ENCODE measurements around the gene LRIG1. TPM values are rescaled to one million over a fixed set of nuclear protein-coding genes. Genes with fewer than 3 reads are reported as not detected.
A peak's percentile ranks its signal among the peaks of the same experiment; 100 is the strongest.

Gene LRIG1
- total and polyA plus RNA-seq, 7 experiments from 2014 or later: 14.5 to 46.3 (median 34.4) TPM

DNA sequence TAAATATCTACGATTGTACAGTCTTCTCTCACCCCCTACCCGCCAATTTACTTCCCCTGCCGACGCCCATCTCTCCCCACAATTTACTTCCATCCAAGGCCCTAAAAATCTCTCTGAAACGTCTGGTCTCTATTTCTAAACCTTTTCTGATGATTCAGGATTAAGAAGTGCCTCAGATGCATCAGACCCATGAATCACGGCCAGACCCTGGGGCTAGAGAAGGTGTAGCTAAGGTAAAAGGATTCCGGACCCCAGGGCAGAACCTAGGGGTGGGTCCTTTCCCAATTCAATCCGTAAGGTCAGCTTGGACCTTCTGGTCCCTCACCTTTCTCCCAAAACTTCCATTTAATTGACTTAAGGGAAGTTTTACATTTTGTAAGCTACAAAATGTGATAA is 46.4 kb downstream of the LRIG1 start:
- H3K4me1 ChIP-seq (ENCODE audit: control insufficient read depth in 2 of 2, insufficient read depth in 2 of 2, low read length in 2 of 2): no peaks in the 10 kb centered on the region
- intact Hi-C loops (cut with micrococcal nuclease): no loop called here
- peaks cover 0 to 33% (median 11%) of the 10 kb centered on the region in 5 donors for H3K36me3 Mint-ChIP-seq
- no peak overlapping the region for H3K27ac ChIP-seq (ENCODE audit: low read depth, low read length)
- CTCF ChIA-PET: interaction anchor here (0.6 to 1.2 kb wide), 3 partner anchors 44 to 200 kb away, joined by 3 read pairs; no protein-coding TSS in a partner anchor
- no peaks in the 10 kb centered on the region for H3K27me3 ChIP-seq (ENCODE audit: control insufficient read depth in 2 of 2, insufficient read depth in 2 of 2, low read length in 2 of 2)
- no peaks in the 10 kb centered on the region for H3K36me3 ChIP-seq (ENCODE audit: control insufficient read depth in 2 of 3, insufficient read depth in 3 of 3, low read length in 3 of 3)
- H3K27ac Mint-ChIP-seq: no peak overlapping the region
- H3K4me3 ChIP-seq (ENCODE audit: low read length): no peak overlapping the region
- H3K27me3 Mint-ChIP-seq: no peaks in the 10 kb centered on the region
- DNase-seq: no peak
- no peaks in the 10 kb centered on the region for H3K9me3 Mint-ChIP-seq
- peaks cover 0 to 34% (median 10%) of the 10 kb centered on the region in 7 donors for H3K4me1 Mint-ChIP-seq
- ATAC-seq: no peak
- H3K4me3 Mint-ChIP-seq: no peak overlapping the region
- POLR2A ChIA-PET: interaction anchor here (0.6 kb wide), 1 partner anchor 176 kb away, joined by 3 read pairs; no protein-coding TSS in a partner anchor
- H3K9me3 ChIP-seq (ENCODE audit: control insufficient read depth in 2 of 3, low read length in 3 of 3): no peaks in the 10 kb centered on the region

DNA sequence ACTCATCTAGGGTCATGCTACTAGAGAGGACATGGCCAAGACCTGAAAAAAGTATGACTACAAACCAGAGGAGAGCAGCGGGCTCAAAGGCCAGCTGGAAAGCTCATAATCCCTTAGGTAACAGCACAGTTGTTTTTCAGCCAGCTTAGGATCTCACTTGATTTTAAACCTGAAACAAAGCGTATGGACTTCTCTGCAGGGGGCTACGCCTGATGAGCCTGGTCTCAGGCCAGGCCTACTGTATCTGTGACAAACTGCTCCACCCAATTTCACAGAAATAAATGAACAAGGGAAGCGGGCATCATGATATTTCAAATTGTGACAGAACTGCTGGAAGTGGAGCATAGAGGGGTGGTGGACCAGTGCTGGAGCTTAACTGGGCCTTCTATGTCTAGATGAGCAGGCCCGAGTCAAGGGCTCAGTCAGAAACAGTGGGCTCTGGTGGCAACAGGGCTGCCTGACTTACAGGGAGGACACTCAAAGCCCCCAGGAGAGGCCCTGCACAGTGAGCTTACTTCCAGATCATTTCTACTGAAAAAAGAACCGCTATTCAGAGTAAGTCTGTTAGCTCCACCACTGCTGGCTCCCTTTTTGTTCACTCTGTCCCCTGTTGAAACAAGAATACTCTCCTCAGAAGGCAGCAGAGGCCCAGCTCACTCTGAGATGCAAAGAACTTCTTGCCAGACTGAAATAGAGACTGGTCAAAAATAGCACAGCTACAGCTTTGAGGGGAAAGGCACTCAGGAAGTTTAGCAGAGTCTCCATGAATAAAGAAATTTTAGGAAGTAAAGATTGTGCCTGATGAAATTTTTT is 47.0 kb downstream of the LRIG1 start:
- ATAC-seq (no peak), DNase-seq (no peak)
- no peaks in the 10 kb centered on the region for H3K4me1 ChIP-seq (ENCODE audit: control insufficient read depth in 2 of 2, insufficient read depth in 2 of 2, low read length in 2 of 2)
- H3K27ac ChIP-seq (ENCODE audit: low read depth, low read length): no peak overlapping the region
- intact Hi-C loops (cut with micrococcal nuclease): no loop called here
- ChIA-PET POLR2A (interaction anchor here (0.6 kb wide), 1 partner anchor 177 kb away, joined by 3 read pairs; no protein-coding TSS in a partner anchor), CTCF (interaction anchor here (1.0 to 1.2 kb wide), 2 partner anchors 46 to 199 kb away, joined by 3 read pairs; no protein-coding TSS in a partner anchor)
- Mint-ChIP-seq H3K9me3 (no peaks in the 10 kb centered on the region), H3K27ac (peak overlapping the region in 3 of 9 donors; percentile 13 to 37 (median 24)), H3K27me3 (no peaks in the 10 kb centered on the region), H3K4me3 (no peak overlapping the region), H3K4me1 (peaks cover 0 to 34% (median 10%) of the 10 kb centered on the region in 7 donors), H3K36me3 (peaks cover 0 to 32% (median 11%) of the 10 kb centered on the region in 5 donors)
- no peaks in the 10 kb centered on the region for H3K27me3 ChIP-seq (ENCODE audit: control insufficient read depth in 2 of 2, insufficient read depth in 2 of 2, low read length in 2 of 2)
- no peaks in the 10 kb centered on the region for H3K36me3 ChIP-seq (ENCODE audit: control insufficient read depth in 2 of 3, insufficient read depth in 3 of 3, low read length in 3 of 3)
- H3K9me3 ChIP-seq (ENCODE audit: control insufficient read depth in 2 of 3, low read length in 3 of 3): no peaks in the 10 kb centered on the region
- H3K4me3 ChIP-seq (ENCODE audit: low read length): no peak overlapping the region

DNA sequence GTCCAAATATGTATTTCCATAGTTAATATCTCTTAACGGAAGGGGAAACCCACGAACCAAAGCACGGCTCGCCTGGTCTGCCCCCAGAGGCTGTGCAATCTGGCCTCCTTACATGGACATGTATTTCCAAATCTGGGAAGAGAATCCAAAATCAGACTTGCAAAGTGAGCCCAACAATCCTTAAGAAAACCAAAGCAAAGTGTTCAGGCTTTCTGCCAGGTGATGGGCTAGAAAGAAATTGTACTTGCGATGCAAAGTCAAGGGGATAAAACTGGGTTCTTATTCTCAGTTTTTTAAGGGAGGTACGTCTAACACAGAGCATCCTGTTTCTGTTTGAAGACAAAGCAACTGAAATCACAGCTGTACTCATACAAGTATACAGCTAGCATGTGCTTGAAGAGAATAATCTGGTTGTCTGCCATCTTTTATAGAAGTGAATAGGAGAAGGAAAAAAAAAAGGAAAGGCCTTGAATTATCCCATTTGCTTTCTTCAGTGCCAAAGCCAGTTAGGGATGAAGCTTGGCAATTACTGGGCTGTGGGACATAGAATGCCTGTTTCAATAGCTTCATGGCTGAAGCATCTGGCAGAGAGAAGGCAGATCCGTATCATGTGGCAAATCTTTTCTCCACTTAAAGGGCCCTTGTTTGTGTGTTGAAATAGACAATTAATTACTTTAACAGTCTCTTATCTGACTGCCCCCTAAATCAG is 48.4 kb downstream of the LRIG1 start:
- no peak for ATAC-seq
- Mint-ChIP-seq H3K4me3 (no peak overlapping the region), H3K36me3 (peaks cover 0 to 34% (median 11%) of the 10 kb centered on the region in 5 donors), H3K27ac (no peak overlapping the region), H3K9me3 (no peaks in the 10 kb centered on the region), H3K4me1 (peaks cover 0 to 36% (median 10%) of the 10 kb centered on the region in 7 donors), H3K27me3 (no peaks in the 10 kb centered on the region)
- CTCF ChIA-PET: no interaction called here
- H3K27me3 ChIP-seq (ENCODE audit: control insufficient read depth in 2 of 2, insufficient read depth in 2 of 2, low read length in 2 of 2): no peaks in the 10 kb centered on the region
- no peak overlapping the region for H3K4me3 ChIP-seq (ENCODE audit: low read length)
- DNase-seq: no peak
- H3K36me3 ChIP-seq (ENCODE audit: control insufficient read depth in 2 of 3, insufficient read depth in 3 of 3, low read length in 3 of 3): no peaks in the 10 kb centered on the region
- no peaks in the 10 kb centered on the region for H3K9me3 ChIP-seq (ENCODE audit: control insufficient read depth in 2 of 3, low read length in 3 of 3)
- POLR2A ChIA-PET: interaction anchor here (0.6 to 0.7 kb wide), 2 partner anchors 21 to 115 kb away, joined by 3 to 6 read pairs; no protein-coding TSS in a partner anchor
- intact Hi-C loops (cut with micrococcal nuclease): no loop called here
- no peak overlapping the region for H3K27ac ChIP-seq (ENCODE audit: low read depth, low read length)
- H3K4me1 ChIP-seq (ENCODE audit: control insufficient read depth in 2 of 2, insufficient read depth in 2 of 2, low read length in 2 of 2): no peaks in the 10 kb centered on the region

DNA sequence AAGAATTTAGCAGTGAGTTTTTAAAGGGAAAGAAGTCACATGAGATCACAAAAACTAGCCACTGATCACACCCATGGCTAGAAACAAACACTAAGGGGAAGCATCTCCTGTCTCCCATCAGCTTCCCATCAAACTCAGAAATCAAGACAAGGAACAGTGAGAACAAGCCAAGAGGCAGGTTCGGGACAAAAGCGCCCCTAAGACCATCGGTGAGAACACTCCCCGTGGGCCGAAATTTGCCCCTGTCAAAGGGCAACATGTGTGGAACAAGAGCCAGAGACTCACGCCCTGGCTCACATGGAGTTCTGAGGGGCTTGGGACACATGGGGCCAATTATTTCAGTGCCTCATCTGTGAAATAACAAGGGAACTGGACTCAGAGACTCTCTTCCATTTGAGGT is 49.1 kb downstream of the LRIG1 start:
- ChIA-PET POLR2A (interaction anchor here (0.7 kb wide), 1 partner anchor 116 kb away, joined by 3 read pairs; no protein-coding TSS in a partner anchor), CTCF (no interaction called here)
- Histone ChIP-seq H3K4me1 (ENCODE audit: control insufficient read depth in 2 of 2, insufficient read depth in 2 of 2, low read length in 2 of 2) (no peaks in the 10 kb centered on the region), H3K27ac (ENCODE audit: low read depth, low read length) (no peak overlapping the region), H3K9me3 (ENCODE audit: control insufficient read depth in 2 of 3, low read length in 3 of 3) (no peaks in the 10 kb centered on the region), H3K36me3 (ENCODE audit: control insufficient read depth in 2 of 3, insufficient read depth in 3 of 3, low read length in 3 of 3) (no peaks in the 10 kb centered on the region), H3K27me3 (ENCODE audit: control insufficient read depth in 2 of 2, insufficient read depth in 2 of 2, low read length in 2 of 2) (no peaks in the 10 kb centered on the region), H3K4me3 (ENCODE audit: low read length) (no peak overlapping the region)
- Mint-ChIP-seq H3K27me3 (no peaks in the 10 kb centered on the region), H3K27ac (no peak overlapping the region), H3K9me3 (no peaks in the 10 kb centered on the region), H3K36me3 (peaks cover 0 to 36% (median 11%) of the 10 kb centered on the region in 5 donors), H3K4me1 (peaks cover 0 to 32% (median 7%) of the 10 kb centered on the region in 7 donors), H3K4me3 (no peak overlapping the region)
- intact Hi-C loops (cut with micrococcal nuclease): no loop called here
- no peak for DNase-seq
- ATAC-seq: no peak

DNA sequence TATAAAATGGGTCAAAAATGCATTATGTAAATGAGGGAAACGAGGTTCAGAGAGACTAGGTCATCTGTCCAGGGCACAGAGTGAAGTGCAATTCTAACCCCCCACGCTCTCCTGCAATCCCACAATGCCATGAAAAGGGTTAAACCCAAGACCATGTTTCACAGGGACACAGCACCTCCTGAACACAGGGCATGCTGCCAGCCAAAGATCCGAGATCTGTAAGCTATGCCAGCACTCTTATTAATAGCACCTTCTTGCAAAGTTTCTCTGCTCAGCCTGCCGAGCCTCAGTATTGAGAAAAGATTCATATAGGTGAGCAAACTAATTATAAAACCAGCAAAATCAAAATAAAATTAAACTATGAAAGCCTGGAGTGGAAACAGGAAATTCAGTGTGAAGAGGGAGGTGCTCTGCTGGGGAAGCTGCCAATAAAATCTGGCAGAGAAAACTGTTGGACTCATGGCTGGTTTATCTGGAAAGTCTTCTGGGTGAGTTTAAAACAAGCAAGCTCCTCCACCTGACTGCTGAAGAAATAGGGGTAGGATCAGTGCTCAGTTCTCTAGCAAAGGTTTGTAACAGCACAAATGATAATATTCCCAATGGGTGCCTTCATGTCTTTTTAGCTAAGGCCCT is 50.3 kb downstream of the LRIG1 start:
- H3K27ac Mint-ChIP-seq: peak overlapping the region in 3 of 9 donors; percentile 25 to 44 (median 34)
- no peaks in the 10 kb centered on the region for H3K27me3 Mint-ChIP-seq
- Histone ChIP-seq H3K27ac (ENCODE audit: low read depth, low read length) (no peak overlapping the region), H3K36me3 (ENCODE audit: control insufficient read depth in 2 of 3, insufficient read depth in 3 of 3, low read length in 3 of 3) (no peaks in the 10 kb centered on the region), H3K9me3 (ENCODE audit: control insufficient read depth in 2 of 3, low read length in 3 of 3) (no peaks in the 10 kb centered on the region), H3K4me3 (ENCODE audit: low read length) (no peak overlapping the region), H3K27me3 (ENCODE audit: control insufficient read depth in 2 of 2, insufficient read depth in 2 of 2, low read length in 2 of 2) (no peaks in the 10 kb centered on the region), H3K4me1 (ENCODE audit: control insufficient read depth in 2 of 2, insufficient read depth in 2 of 2, low read length in 2 of 2) (no peaks in the 10 kb centered on the region)
- ChIA-PET CTCF (no interaction called here), POLR2A (no interaction called here)
- H3K4me1 Mint-ChIP-seq: peaks cover 0 to 31% (median 5%) of the 10 kb centered on the region in 7 donors
- no peak overlapping the region for H3K4me3 Mint-ChIP-seq
- no peaks in the 10 kb centered on the region for H3K9me3 Mint-ChIP-seq
- ATAC-seq (no peak), DNase-seq (no peak)
- H3K36me3 Mint-ChIP-seq: peaks cover 0 to 33% (median 11%) of the 10 kb centered on the region in 5 donors
- intact Hi-C loops (cut with micrococcal nuclease): no loop called here

DNA sequence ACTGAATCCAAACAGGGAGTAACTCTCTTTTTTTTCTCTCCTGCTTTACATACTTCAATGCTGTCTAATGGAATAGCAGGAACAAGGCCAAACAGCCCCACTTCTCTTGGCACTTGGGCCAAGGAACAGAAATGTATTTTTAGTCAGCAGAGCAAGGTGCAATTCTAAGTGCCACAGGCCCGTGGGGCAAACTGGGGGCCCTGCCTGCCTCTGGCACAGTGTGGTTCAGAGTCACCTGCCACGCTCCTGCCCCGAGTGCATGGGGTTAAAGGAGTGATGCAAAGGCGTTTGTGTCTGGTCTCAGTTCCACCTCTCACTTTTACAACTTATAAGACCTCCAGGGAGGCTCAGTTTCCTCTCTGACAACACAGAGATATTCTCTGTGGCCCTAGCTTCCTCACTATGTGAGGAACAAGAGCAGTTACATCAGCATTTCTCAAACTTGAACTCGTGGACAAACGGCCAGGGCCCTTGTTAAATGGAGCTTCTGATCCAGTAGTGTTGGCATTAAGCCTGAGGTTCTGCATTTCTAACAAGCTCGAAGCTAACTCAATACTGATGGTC is 51.3 kb downstream of the LRIG1 start:
- Histone ChIP-seq H3K27ac (ENCODE audit: low read depth, low read length) (no peak overlapping the region), H3K9me3 (ENCODE audit: control insufficient read depth in 2 of 3, low read length in 3 of 3) (no peaks in the 10 kb centered on the region), H3K27me3 (ENCODE audit: control insufficient read depth in 2 of 2, insufficient read depth in 2 of 2, low read length in 2 of 2) (no peaks in the 10 kb centered on the region), H3K4me1 (ENCODE audit: control insufficient read depth in 2 of 2, insufficient read depth in 2 of 2, low read length in 2 of 2) (no peaks in the 10 kb centered on the region), H3K36me3 (ENCODE audit: control insufficient read depth in 2 of 3, insufficient read depth in 3 of 3, low read length in 3 of 3) (no peaks in the 10 kb centered on the region), H3K4me3 (ENCODE audit: low read length) (no peak overlapping the region)
- Mint-ChIP-seq H3K4me3 (no peak overlapping the region), H3K9me3 (no peaks in the 10 kb centered on the region), H3K36me3 (peaks cover 0 to 32% (median 11%) of the 10 kb centered on the region in 5 donors), H3K27me3 (no peaks in the 10 kb centered on the region), H3K27ac (peak overlapping the region in 1 of 9 donors; percentile 10), H3K4me1 (peaks cover 0 to 31% (median 5%) of the 10 kb centered on the region in 7 donors)
- no peak for DNase-seq
- ChIA-PET CTCF (no interaction called here), POLR2A (no interaction called here)
- ATAC-seq: peak; percentile 48
- intact Hi-C loops (cut with micrococcal nuclease): no loop called here
